ENCODE measurements around the gene FLNB.
A peak's percentile ranks its signal among the peaks of the same experiment; 100 is the strongest.
"Not testable (repeated sequence)": the region's sequence is repeated elsewhere in the genome, so short reads cannot be mapped to it uniquely, and the experiment has no call there.

FLNB gene

DNA sequence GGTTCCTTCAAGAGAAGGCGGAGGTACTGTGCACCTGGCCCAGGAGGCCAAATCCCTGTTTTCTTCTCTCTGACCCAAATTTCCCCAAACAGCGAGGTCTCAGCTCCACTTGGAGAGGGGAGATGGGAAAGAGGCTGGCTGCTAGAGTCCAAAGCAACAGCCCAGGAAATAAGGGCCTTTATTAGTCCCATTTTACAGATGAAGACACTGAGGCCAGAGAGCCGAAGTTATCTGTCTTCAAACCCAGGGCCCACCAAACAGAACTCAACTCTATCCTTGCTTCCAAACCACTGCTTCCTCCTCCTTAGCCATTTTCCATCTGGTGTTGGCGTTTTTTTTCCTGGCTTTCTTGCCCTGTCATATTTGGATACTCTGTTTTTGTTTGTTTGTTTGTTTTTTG, 22.0 kb upstream of the FLNB start:
- DNase-seq, result no peak
- Histone ChIP-seq H3K18ac (ENCODE audit: low read depth in 1 of 2, low read length in 2 of 2) (no peak overlapping the region), H2BK5ac (ENCODE audit: low read depth, low read length, poor library complexity, severe bottlenecking) (no peak overlapping the region), H3K27me3 (ENCODE audit: control insufficient read depth in 1 of 2, insufficient read depth in 1 of 2, low read length in 2 of 2) (no peaks in the 10 kb centered on the region), H3K14ac (ENCODE audit: low read length in 2 of 2) (no peak overlapping the region), H3K23ac (ENCODE audit: low read length in 2 of 2) (no peak overlapping the region), H4K91ac (ENCODE audit: low read length) (no peak overlapping the region), H3K4ac (ENCODE audit: low read depth in 1 of 2, low read length in 2 of 2) (peak overlapping the region in 1 of 2 experiments; percentile 73), H3K27ac (ENCODE audit: low read length, poor library complexity, severe bottlenecking) (no peak overlapping the region), H2AFZ (ENCODE audit: low read depth, low read length) (no peak overlapping the region), H2AK5ac (ENCODE audit: low read length, severe bottlenecking) (no peak overlapping the region), H2BK120ac (ENCODE audit: low read depth, low read length) (no peak overlapping the region), H3K36me3 (ENCODE audit: control insufficient read depth in 1 of 2, insufficient read depth in 2 of 2, low read depth in 1 of 2, low read length in 2 of 2) (no peaks in the 10 kb centered on the region), H2BK15ac (ENCODE audit: low read depth, poor library complexity, severe bottlenecking) (no peak overlapping the region), H3K79me1 (replicated peaks; ENCODE audit: low read length, poor library complexity, severe bottlenecking) (no peaks in the 10 kb centered on the region), H3K4me3 (ENCODE audit: insufficient read depth in 1 of 2, low read depth in 1 of 2, low read length in 2 of 2) (no peak overlapping the region), H3K9ac (ENCODE audit: low read length) (no peak overlapping the region), H4K8ac (ENCODE audit: low read length) (no peak overlapping the region), H3K4me1 (ENCODE audit: control insufficient read depth, insufficient read depth, low read depth, low read length) (peaks cover 6% of the 10 kb centered on the region), H3K9me3 (ENCODE audit: control insufficient read depth, low read length) (no peaks in the 10 kb centered on the region), H2BK12ac (ENCODE audit: low read length in 2 of 2) (peak overlapping the region in 1 of 2 experiments; percentile 1), H3K4me2 (ENCODE audit: low read length, poor library complexity, severe bottlenecking) (no peak overlapping the region)
- 96% methylated on average over 4 of the region's 4 CpGs for WGBS

DNA sequence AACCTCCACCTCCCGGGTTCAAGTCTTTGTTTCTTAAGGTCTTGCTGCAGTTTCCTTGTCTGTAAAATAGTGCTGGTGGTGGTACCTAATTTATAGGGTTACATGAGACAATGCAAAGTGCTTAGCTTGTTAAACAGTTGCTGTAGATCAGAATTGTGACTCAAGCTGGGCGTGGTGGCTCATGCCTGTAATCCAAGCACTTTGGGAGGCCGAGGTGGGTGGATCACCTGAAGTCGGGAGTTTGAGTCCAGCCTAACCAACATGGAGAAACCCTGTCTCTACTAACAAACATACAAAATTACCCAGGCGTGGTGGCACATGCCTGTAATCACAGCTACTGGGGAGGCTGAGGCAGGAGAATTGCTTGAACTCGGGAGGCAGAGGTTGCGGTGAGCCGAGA, 19.0 kb upstream of the FLNB start:
- not testable (repeated sequence) for H3K18ac ChIP-seq (ENCODE audit: low read depth in 1 of 2, low read length in 2 of 2); H3K27ac ChIP-seq (ENCODE audit: low read length, poor library complexity, severe bottlenecking); H3K4ac ChIP-seq (ENCODE audit: low read depth in 1 of 2, low read length in 2 of 2); H2BK120ac ChIP-seq (ENCODE audit: low read depth, low read length); H3K4me2 ChIP-seq (ENCODE audit: low read length, poor library complexity, severe bottlenecking); H2BK5ac ChIP-seq (ENCODE audit: low read depth, low read length, poor library complexity, severe bottlenecking); H3K14ac ChIP-seq (ENCODE audit: low read length in 2 of 2); H3K27me3 ChIP-seq (ENCODE audit: control insufficient read depth in 1 of 2, insufficient read depth in 1 of 2, low read length in 2 of 2); H3K23ac ChIP-seq (ENCODE audit: low read length in 2 of 2); H3K36me3 ChIP-seq (ENCODE audit: control insufficient read depth in 1 of 2, insufficient read depth in 2 of 2, low read depth in 1 of 2, low read length in 2 of 2); H3K4me3 ChIP-seq (ENCODE audit: insufficient read depth in 1 of 2, low read depth in 1 of 2, low read length in 2 of 2); H2AK5ac ChIP-seq (ENCODE audit: low read length, severe bottlenecking); H3K4me1 ChIP-seq (ENCODE audit: control insufficient read depth, insufficient read depth, low read depth, low read length); H2BK15ac ChIP-seq (ENCODE audit: low read depth, poor library complexity, severe bottlenecking); H2BK12ac ChIP-seq (ENCODE audit: low read length in 2 of 2); H3K79me1 ChIP-seq (replicated peaks; ENCODE audit: low read length, poor library complexity, severe bottlenecking); H4K8ac ChIP-seq (ENCODE audit: low read length); H3K9me3 ChIP-seq (ENCODE audit: control insufficient read depth, low read length); DNase-seq; H3K9ac ChIP-seq (ENCODE audit: low read length); H2AFZ ChIP-seq (ENCODE audit: low read depth, low read length); H4K91ac ChIP-seq (ENCODE audit: low read length)
- WGBS, result 88% methylated on average over 8 of the region's 8 CpGs

DNA sequence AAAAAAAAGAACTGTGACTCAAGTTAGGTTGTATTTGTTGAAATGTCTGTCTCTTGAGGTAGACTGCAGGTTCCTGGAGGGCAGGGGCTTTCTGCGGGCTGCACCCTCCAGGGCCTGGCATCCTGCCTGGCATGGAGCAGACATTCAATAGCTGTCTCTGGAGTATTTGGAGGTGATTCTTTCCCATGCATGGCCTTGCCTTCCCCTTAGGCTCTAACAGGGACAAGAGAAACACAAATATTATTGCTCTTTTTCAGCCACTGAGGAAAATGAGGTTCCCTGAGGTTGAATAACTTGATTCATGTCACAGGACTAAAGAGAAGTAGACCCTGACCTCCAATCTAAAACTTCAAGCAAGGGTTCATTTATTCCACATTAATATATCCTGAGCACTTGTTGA, 18.6 kb upstream of the FLNB start:
- H3K18ac ChIP-seq (ENCODE audit: low read depth in 1 of 2, low read length in 2 of 2), result no peak overlapping the region
- no peak overlapping the region for H4K91ac ChIP-seq (ENCODE audit: low read length)
- no peak overlapping the region for H2AK5ac ChIP-seq (ENCODE audit: low read length, severe bottlenecking)
- H2AFZ ChIP-seq (ENCODE audit: low read depth, low read length), result no peak overlapping the region
- H3K4me1 ChIP-seq (ENCODE audit: control insufficient read depth, insufficient read depth, low read depth, low read length), result no peaks in the 10 kb centered on the region
- H3K9ac ChIP-seq (ENCODE audit: low read length), result no peak overlapping the region
- WGBS, result 100% methylated on average over 1 of the region's 1 CpG
- H3K9me3 ChIP-seq (ENCODE audit: control insufficient read depth, low read length), result no peaks in the 10 kb centered on the region
- H3K27me3 ChIP-seq (ENCODE audit: control insufficient read depth in 1 of 2, insufficient read depth in 1 of 2, low read length in 2 of 2), result no peaks in the 10 kb centered on the region
- peak overlapping the region in 1 of 2 experiments; percentile 33 for H3K4ac ChIP-seq (ENCODE audit: low read depth in 1 of 2, low read length in 2 of 2)
- H3K36me3 ChIP-seq (ENCODE audit: control insufficient read depth in 1 of 2, insufficient read depth in 2 of 2, low read depth in 1 of 2, low read length in 2 of 2), result no peaks in the 10 kb centered on the region
- H3K14ac ChIP-seq (ENCODE audit: low read length in 2 of 2), result no peak overlapping the region
- H3K23ac ChIP-seq (ENCODE audit: low read length in 2 of 2), result no peak overlapping the region
- DNase-seq, result no peak
- H3K4me2 ChIP-seq (ENCODE audit: low read length, poor library complexity, severe bottlenecking), result no peak overlapping the region
- no peak overlapping the region for H2BK12ac ChIP-seq (ENCODE audit: low read length in 2 of 2)
- H3K4me3 ChIP-seq (ENCODE audit: insufficient read depth in 1 of 2, low read depth in 1 of 2, low read length in 2 of 2), result no peak overlapping the region
- H2BK120ac ChIP-seq (ENCODE audit: low read depth, low read length), result no peak overlapping the region
- no peak overlapping the region for H3K27ac ChIP-seq (ENCODE audit: low read length, poor library complexity, severe bottlenecking)
- H4K8ac ChIP-seq (ENCODE audit: low read length), result no peak overlapping the region
- H3K79me1 ChIP-seq (replicated peaks; ENCODE audit: low read length, poor library complexity, severe bottlenecking), result no peaks in the 10 kb centered on the region
- H2BK15ac ChIP-seq (ENCODE audit: low read depth, poor library complexity, severe bottlenecking), result no peak overlapping the region
- H2BK5ac ChIP-seq (ENCODE audit: low read depth, low read length, poor library complexity, severe bottlenecking), result no peak overlapping the region

DNA sequence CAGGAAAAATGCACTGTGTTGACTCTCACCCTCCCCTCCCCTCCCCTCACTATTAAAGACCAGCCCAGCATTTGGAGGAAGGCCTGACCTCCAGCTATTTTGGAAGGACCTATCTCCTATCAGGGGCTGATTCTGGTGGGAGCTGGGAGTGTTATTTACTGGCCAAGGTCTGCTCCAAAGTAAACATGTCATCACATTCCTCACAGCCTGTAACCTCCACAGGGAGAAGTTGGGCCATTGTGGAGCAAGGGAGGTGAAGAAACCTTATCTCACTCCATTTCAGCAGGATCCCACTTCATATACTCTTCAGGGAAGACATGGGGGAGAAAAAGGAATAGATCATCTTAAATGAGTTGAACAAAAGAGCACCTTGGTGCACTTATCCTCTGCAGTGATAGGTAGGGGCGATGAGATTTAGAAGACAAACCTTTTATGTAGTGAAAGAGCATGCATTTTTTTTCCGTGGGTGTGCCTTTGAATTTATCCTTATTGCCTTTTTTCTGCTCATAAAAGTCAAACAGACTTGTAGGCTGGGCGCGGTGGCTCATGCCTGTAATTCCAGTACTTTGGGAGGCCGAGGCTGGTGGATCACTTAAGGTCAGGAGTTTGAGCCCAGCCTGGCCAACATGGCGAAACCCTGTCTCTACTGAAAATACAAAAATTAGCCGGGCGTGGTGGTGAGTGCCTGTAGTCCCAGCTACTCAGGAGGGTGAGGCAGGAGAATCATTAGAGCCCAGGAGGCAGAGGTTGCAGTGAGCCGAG, 15.6 kb upstream of the FLNB start:
- H3K4me1 ChIP-seq (ENCODE audit: control insufficient read depth, insufficient read depth, low read depth, low read length), result no peaks in the 10 kb centered on the region
- 96% methylated on average over 9 of the region's 9 CpGs for WGBS
- no peaks in the 10 kb centered on the region for H3K79me1 ChIP-seq (replicated peaks; ENCODE audit: low read length, poor library complexity, severe bottlenecking)
- no peak overlapping the region for H4K91ac ChIP-seq (ENCODE audit: low read length)
- no peaks in the 10 kb centered on the region for H3K36me3 ChIP-seq (ENCODE audit: control insufficient read depth in 1 of 2, insufficient read depth in 2 of 2, low read depth in 1 of 2, low read length in 2 of 2)
- H3K9me3 ChIP-seq (ENCODE audit: control insufficient read depth, low read length), result no peaks in the 10 kb centered on the region
- H2BK12ac ChIP-seq (ENCODE audit: low read length in 2 of 2), result no peak overlapping the region
- no peak overlapping the region for H3K4me3 ChIP-seq (ENCODE audit: insufficient read depth in 1 of 2, low read depth in 1 of 2, low read length in 2 of 2)
- DNase-seq, result no peak
- no peaks in the 10 kb centered on the region for H3K27me3 ChIP-seq (ENCODE audit: control insufficient read depth in 1 of 2, insufficient read depth in 1 of 2, low read length in 2 of 2)
- no peak overlapping the region for H3K23ac ChIP-seq (ENCODE audit: low read length in 2 of 2)
- H2AK5ac ChIP-seq (ENCODE audit: low read length, severe bottlenecking), result no peak overlapping the region
- no peak overlapping the region for H3K14ac ChIP-seq (ENCODE audit: low read length in 2 of 2)
- H2BK120ac ChIP-seq (ENCODE audit: low read depth, low read length), result no peak overlapping the region
- H3K18ac ChIP-seq (ENCODE audit: low read depth in 1 of 2, low read length in 2 of 2), result no peak overlapping the region
- H3K4me2 ChIP-seq (ENCODE audit: low read length, poor library complexity, severe bottlenecking), result no peak overlapping the region
- H4K8ac ChIP-seq (ENCODE audit: low read length), result no peak overlapping the region
- no peak overlapping the region for H2BK5ac ChIP-seq (ENCODE audit: low read depth, low read length, poor library complexity, severe bottlenecking)
- H3K4ac ChIP-seq (ENCODE audit: low read depth in 1 of 2, low read length in 2 of 2), result no peak overlapping the region
- no peak overlapping the region for H3K27ac ChIP-seq (ENCODE audit: low read length, poor library complexity, severe bottlenecking)
- no peak overlapping the region for H3K9ac ChIP-seq (ENCODE audit: low read length)
- H2BK15ac ChIP-seq (ENCODE audit: low read depth, poor library complexity, severe bottlenecking), result no peak overlapping the region
- H2AFZ ChIP-seq (ENCODE audit: low read depth, low read length), result no peak overlapping the region

All from mesenchymal stem cell (in vitro differentiated cells and primary cell).